Measurements from ENCODE around the gene RALGDS.

DNA sequence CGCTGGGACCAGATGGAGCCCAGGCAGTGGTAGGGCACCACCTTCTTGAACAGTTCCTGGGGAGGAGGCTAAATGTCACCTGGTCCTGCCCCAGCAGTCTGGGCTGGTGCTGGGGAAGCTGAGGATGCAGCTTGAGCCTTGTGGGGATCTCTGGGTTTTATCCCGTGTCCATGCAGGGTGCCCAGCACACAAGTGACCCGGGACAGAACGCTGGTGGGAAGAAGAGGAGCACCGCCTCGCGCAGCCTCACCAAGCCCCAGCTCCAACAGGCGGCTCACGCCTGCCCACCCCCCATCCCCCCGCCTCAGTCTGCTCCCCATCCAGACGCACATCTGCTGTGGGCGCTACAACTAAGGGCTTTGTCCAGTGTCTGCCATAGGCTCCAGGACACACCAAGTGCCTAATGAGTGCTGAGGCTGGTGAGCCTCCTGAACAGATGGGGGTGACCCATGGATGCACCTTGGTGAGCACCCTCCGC, 13.8 kb downstream of the RALGDS start:
- TF ChIP-seq, protein P1, sequence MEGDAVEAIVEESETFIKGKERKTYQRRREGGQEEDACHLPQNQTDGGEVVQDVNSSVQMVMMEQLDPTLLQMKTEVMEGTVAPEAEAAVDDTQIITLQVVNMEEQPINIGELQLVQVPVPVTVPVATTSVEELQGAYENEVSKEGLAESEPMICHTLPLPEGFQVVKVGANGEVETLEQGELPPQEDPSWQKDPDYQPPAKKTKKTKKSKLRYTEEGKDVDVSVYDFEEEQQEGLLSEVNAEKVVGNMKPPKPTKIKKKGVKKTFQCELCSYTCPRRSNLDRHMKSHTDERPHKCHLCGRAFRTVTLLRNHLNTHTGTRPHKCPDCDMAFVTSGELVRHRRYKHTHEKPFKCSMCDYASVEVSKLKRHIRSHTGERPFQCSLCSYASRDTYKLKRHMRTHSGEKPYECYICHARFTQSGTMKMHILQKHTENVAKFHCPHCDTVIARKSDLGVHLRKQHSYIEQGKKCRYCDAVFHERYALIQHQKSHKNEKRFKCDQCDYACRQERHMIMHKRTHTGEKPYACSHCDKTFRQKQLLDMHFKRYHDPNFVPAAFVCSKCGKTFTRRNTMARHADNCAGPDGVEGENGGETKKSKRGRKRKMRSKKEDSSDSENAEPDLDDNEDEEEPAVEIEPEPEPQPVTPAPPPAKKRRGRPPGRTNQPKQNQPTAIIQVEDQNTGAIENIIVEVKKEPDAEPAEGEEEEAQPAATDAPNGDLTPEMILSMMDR (IDR thresholded peaks at IDR 0.05): no peak
- TF ChIP-seq POLR2A (IDR thresholded peaks at IDR 0.05): no peak
